GM10248 (cell line): ENCODE results near the gene ITIH2.

Experiments used
- CTCF ChIA-PET: fragments of 300-600 bp; sonication (Branson Sonifier 250); formaldehyde crosslinking; extraction: SDS; loops from one replicate; lab custom pipeline; 2021; ENCODE audit warnings: antibody characterized with exemption; lab: Yijun Ruan, JAX
- POLR2A ChIA-PET: fragments of 350-650 bp; sonication (Branson Sonifier 250); formaldehyde crosslinking; extraction: SDS; loops from one replicate; lab custom pipeline; 2020; ENCODE audit warnings: antibody characterized with exemption; lab: Yijun Ruan, JAX
- DNase-seq: peaks from one replicate; pipeline ENCODE4 v3.0.0; 2012; ENCODE audit errors: extremely low spot score
- CTCF ChIP-seq: IDR thresholded peaks from 2 replicates; pipeline ENCODE4 v1.5.1; 2012; ENCODE audit warnings: mild to moderate bottlenecking, low read depth; ENCODE audit errors: extremely low read depth, missing control alignments, control extremely low read depth

The ITIH2 gene

GRCh38 chr10:7697426-7697825 is 5.7 kb upstream of the ITIH2 start:
- no peak for DNase-seq
- ChIA-PET POLR2A (no interaction called here), CTCF (interaction anchor here (2.5 kb wide), 1 partner anchor 10 kb away, joined by 18 read pairs; no protein-coding TSS in a partner anchor)
- no peak for TF ChIP-seq CTCF

GRCh38 chr10:7700577-7701125 is 2.5 kb upstream of the ITIH2 start:
- ChIA-PET POLR2A (interaction anchor here (0.9 kb wide), 1 partner anchor 9 kb away, joined by 5 read pairs; no protein-coding TSS in a partner anchor), CTCF (no interaction called here)
- TF ChIP-seq CTCF, result no peak
- DNase-seq, result no peak

- DNase-seq, result no peak
- ChIA-PET CTCF (no interaction called here), POLR2A (no interaction called here)
- no peak for TF ChIP-seq CTCF
These were observed 1.9 kb upstream of the ITIH2 start for GRCh38 chr10:7701158-7701742.

GRCh38 chr10:7702288-7702812 is 766 bp upstream of the ITIH2 start:
- no peak for TF ChIP-seq CTCF
- ChIA-PET POLR2A (no interaction called here), CTCF (interaction anchor here (1.2 kb wide), 1 partner anchor 16 kb away, joined by 3 read pairs; no protein-coding TSS in a partner anchor)
- no peak for DNase-seq

- ChIA-PET CTCF (no interaction called here), POLR2A (no interaction called here)
- no peak for DNase-seq
- TF ChIP-seq CTCF, result no peak
These were observed 1.2 kb downstream of the ITIH2 start for GRCh38 chr10:7704071-7705016.

GRCh38 chr10:7705341-7705740 is 2.2 kb downstream of the ITIH2 start:
- DNase-seq, result no peak
- no peak for TF ChIP-seq CTCF
- ChIA-PET CTCF (interaction anchor here (1.3 to 2.0 kb wide), 3 partner anchors 10 to 19 kb away, joined by 3 to 5 read pairs (median 3); no protein-coding TSS in a partner anchor), POLR2A (no interaction called here)
